Measurements from ENCODE around the gene FOXL1. TPM values are rescaled to one million over a fixed set of nuclear protein-coding genes. Genes with fewer than 3 reads are reported as not detected.

FOXL1 gene
- total RNA-seq, 1 experiment from 2014 or later = 5.0 TPM

DNA sequence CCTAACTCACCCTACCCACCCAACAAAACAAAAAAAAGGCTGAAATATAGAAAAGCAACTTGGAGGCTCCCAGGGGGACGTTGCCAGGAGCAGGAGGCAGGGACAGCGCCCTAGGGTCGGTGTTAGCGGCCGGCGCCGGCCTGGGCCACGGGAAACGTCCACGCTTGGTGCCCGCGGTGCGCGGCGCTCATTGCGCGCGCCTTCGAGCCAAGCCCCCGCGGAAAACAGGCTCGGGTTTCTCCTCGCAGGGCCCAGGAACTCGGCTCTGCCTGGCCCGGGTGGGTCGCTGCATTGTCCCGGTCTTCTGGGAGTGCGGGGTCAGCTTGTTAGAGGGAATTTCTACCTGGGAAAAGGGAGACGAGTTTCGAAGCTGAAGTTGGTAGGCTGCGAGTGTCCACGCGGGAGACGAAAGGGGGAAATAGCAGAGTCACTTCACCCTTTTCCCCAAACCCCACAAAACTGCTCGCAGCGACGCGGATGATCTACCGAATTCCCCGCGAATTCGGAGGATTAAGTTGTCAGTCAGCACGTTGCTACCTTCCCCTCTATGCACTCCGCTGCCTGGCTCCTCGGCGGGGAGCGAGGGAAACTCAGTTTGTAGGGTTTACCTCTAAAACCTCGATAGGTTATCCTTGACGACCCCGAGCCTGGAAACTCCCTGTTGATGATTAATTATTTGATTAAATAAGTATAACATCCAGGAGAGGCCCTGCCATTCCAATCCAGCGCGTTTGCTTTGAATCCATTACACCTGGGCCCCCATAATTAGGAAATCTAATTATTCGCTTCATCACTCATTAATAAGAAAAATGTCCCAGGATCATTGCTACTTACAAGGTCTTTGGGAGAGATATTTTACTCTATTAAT lies 12.5 kb upstream of the FOXL1 start:
- in situ Hi-C loops (cut with HindIII; ENCODE audit: low pct_unique_long_range_greater_than_20kb, low sequenced_read_pairs) = no loop called here
- no peak for DNase-seq (ENCODE audit: low read depth)

DNA sequence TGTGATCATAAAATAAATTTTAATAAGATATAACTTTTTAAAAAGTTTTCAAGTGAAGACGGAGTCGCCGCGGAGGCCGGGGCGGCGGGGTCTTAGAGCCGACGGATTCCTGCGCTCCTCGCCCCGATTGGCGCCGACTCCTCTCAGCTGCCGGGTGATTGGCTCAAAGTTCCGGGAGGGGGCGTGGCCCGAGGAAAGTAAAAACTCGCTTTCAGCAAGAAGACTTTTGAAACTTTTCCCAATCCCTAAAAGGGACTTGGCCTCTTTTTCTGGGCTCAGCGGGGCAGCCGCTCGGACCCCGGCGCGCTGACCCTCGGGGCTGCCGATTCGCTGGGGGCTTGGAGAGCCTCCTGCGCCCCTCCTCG lies 11.8 kb upstream of the FOXL1 start, which contains the start of gene FOXC2:
Gene FOXC2 (plus strand): TSS at position 229 of the 365 bp plus-strand sequence. CDS start 507 bp downstream, outside the sequence.
- in situ Hi-C loops (cut with HindIII; ENCODE audit: low pct_unique_long_range_greater_than_20kb, low sequenced_read_pairs) = no loop called here
- peak; percentile 85 for DNase-seq (ENCODE audit: low read depth)

DNA sequence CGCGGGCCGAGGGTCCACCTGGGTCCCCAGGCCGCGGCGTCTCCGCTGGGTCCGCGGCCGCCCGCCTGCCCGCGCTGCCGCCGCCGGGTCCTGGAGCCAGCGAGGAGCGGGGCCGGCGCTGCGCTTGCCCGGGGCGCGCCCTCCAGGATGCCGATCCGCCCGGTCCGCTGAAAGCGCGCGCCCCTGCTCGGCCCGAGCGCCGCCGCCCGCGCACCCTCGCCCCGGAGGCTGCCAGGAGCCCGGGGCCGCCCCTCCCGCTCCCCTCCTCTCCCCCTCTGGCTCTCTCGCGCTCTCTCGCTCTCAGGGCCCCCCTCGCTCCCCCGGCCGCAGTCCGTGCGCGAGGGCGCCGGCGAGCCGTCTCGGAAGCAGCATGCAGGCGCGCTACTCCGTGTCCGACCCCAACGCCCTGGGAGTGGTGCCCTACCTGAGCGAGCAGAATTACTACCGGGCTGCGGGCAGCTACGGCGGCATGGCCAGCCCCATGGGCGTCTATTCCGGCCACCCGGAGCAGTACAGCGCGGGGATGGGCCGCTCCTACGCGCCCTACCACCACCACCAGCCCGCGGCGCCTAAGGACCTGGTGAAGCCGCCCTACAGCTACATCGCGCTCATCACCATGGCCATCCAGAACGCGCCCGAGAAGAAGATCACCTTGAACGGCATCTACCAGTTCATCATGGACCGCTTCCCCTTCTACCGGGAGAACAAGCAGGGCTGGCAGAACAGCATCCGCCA lies 11.2 kb upstream of the FOXL1 start:
- in situ Hi-C loops (cut with HindIII; ENCODE audit: low pct_unique_long_range_greater_than_20kb, low sequenced_read_pairs) = no loop called here
- peak; percentile 80 for DNase-seq (ENCODE audit: low read depth)

- DNase-seq (ENCODE audit: low read depth) = peak; percentile 45
- in situ Hi-C loops (cut with HindIII; ENCODE audit: low pct_unique_long_range_greater_than_20kb, low sequenced_read_pairs) = no loop called here
Observed at GRCh38 chr16:86567701-86568581, 10.4 kb upstream of the FOXL1 start.

- in situ Hi-C loops (cut with HindIII; ENCODE audit: low pct_unique_long_range_greater_than_20kb, low sequenced_read_pairs) = no loop called here
- no peak for DNase-seq (ENCODE audit: low read depth)
Observed at GRCh38 chr16:86568677-86569623, 9.4 kb upstream of the FOXL1 start.

GRCh38 chr16:86569701-86570447 lies 8.5 kb upstream of the FOXL1 start:
- in situ Hi-C loops (cut with HindIII; ENCODE audit: low pct_unique_long_range_greater_than_20kb, low sequenced_read_pairs) = no loop called here
- no peak for DNase-seq (ENCODE audit: low read depth)

GRCh38 chr16:86570558-86571529 lies 7.5 kb upstream of the FOXL1 start:
- no peak for DNase-seq (ENCODE audit: low read depth)
- in situ Hi-C loops (cut with HindIII; ENCODE audit: low pct_unique_long_range_greater_than_20kb, low sequenced_read_pairs) = no loop called here

GRCh38 chr16:86571530-86571915 lies 6.8 kb upstream of the FOXL1 start:
- in situ Hi-C loops (cut with HindIII; ENCODE audit: low pct_unique_long_range_greater_than_20kb, low sequenced_read_pairs) = no loop called here
- DNase-seq (ENCODE audit: low read depth) = no peak

DNA sequence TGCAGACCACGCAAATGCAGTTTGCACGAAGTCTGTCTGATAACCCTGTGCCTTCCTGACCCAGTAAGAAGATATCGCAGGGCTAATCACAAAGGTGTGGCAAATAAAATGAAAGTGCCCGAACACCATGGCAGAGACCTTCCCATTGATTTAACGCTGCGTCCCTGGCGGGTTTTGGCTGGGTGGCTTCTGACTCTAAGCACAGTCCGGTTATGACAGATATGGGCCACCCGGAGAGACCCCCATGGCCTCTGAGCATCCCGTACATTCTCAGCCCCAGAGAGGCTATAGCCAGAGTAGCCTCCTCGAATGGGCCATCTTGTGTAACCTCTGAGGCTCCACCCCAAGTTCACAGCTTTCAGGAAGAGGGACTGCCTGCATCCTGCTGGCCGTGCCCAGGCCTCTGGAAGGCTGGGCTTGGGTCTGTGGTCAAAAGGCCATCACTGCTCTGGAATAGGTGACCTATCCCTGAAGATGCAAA lies 6.3 kb upstream of the FOXL1 start:
- in situ Hi-C loops (cut with HindIII; ENCODE audit: low pct_unique_long_range_greater_than_20kb, low sequenced_read_pairs) = no loop called here
- no peak for DNase-seq (ENCODE audit: low read depth)

DNA sequence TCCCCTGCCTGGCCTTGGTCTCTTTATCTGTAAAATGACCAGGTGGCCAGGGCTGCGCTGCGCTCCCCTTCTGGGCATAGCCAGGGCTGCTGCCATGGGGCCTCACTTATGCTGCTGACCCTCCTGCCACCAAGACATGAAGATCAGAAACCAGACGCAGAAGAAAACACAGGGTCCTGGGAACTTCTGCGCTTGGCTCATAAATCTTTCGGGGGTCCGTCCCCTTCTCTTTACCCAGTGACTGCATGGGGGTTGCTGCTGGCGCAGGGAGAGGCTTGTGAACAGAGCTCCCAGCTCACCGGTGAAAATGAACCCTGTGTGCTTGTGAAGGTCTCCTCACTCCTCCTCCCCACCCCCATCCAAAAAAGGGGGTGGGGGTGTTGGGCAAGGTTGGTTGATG lies 5.7 kb upstream of the FOXL1 start:
- no peak for DNase-seq (ENCODE audit: low read depth)
- in situ Hi-C loops (cut with HindIII; ENCODE audit: low pct_unique_long_range_greater_than_20kb, low sequenced_read_pairs) = no loop called here

- DNase-seq (ENCODE audit: low read depth) = no peak
- in situ Hi-C loops (cut with HindIII; ENCODE audit: low pct_unique_long_range_greater_than_20kb, low sequenced_read_pairs) = no loop called here
Observed at GRCh38 chr16:86573215-86573614, 5.1 kb upstream of the FOXL1 start.

DNA sequence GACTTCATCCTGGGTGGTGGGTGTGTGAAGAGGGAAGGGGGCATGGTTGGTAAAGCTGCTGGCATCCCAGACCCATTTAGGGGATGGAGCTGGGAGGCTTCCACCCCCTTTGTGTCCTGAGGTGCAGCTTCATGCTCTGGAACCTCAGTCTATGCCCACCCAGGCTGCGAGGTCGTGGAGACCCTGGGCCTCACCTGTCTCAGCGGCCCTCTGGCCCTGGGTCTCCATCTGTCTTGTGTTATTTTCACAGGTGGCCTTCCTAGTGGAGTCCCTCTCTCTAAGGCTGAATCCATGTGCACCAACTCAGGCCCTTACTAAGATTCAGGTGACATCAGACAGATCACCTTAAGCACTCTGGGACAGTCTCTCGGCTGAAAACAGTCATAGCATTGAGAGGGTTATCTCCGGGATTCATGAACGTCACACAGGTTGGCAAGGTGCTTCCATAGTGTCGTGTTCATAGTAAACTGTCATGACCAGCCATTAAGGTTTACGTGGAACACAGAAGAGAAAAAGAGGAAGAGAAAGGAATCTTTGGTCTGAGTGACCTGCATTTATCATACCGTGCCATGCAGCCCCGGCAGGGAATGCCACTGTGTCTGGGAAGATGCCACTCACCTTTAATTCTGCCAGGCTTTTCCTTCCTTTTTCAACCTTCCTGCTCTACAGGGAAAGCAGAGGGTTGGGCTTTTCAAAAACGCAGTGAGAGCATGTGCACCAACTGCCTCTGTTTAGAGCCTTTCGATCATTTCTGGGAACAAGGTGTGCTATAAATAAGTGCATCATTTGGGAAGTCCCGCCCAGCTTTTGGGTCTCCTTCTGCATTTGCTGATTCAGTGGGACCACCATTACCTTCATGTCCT lies 4.5 kb upstream of the FOXL1 start:
- DNase-seq (ENCODE audit: low read depth) = no peak
- in situ Hi-C loops (cut with HindIII; ENCODE audit: low pct_unique_long_range_greater_than_20kb, low sequenced_read_pairs) = no loop called here

GRCh38 chr16:86574646-86575045 lies 3.7 kb upstream of the FOXL1 start:
- in situ Hi-C loops (cut with HindIII; ENCODE audit: low pct_unique_long_range_greater_than_20kb, low sequenced_read_pairs) = no loop called here
- no peak for DNase-seq (ENCODE audit: low read depth)

GRCh38 chr16:86575095-86575685 lies 3.2 kb upstream of the FOXL1 start:
- no peak for DNase-seq (ENCODE audit: low read depth)
- in situ Hi-C loops (cut with HindIII; ENCODE audit: low pct_unique_long_range_greater_than_20kb, low sequenced_read_pairs) = no loop called here
